DND-41 (cell line): ENCODE data around the gene FAM131A.

ENCODE experiments used
- EZH2 ChIP-seq: IDR thresholded peaks from 3 replicates; pipeline ENCODE4 v1.6.1; 2012; ENCODE audit warnings: borderline replicate concordance, low read depth, mild to moderate bottlenecking, moderate library complexity, low read length, inconsistent platforms; ENCODE audit not compliant: severe bottlenecking
- TF ChIP-seq, protein P1 (sequence below): IDR thresholded peaks from 2 replicates; pipeline ENCODE4 v1.5.1; 2012; ENCODE audit warnings: borderline replicate concordance, low read length, moderate library complexity, mild to moderate bottlenecking; ENCODE audit not compliant: poor library complexity, severe bottlenecking; ENCODE audit errors: extremely low read depth

GRCh38 chr3:184354754-184355153, 17.4 kb downstream of the FAM131A start:
- TF ChIP-seq, protein P1, sequence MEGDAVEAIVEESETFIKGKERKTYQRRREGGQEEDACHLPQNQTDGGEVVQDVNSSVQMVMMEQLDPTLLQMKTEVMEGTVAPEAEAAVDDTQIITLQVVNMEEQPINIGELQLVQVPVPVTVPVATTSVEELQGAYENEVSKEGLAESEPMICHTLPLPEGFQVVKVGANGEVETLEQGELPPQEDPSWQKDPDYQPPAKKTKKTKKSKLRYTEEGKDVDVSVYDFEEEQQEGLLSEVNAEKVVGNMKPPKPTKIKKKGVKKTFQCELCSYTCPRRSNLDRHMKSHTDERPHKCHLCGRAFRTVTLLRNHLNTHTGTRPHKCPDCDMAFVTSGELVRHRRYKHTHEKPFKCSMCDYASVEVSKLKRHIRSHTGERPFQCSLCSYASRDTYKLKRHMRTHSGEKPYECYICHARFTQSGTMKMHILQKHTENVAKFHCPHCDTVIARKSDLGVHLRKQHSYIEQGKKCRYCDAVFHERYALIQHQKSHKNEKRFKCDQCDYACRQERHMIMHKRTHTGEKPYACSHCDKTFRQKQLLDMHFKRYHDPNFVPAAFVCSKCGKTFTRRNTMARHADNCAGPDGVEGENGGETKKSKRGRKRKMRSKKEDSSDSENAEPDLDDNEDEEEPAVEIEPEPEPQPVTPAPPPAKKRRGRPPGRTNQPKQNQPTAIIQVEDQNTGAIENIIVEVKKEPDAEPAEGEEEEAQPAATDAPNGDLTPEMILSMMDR: no peak
- no peak for TF ChIP-seq EZH2
